ENCODE results near the gene XRN1. TPM values are rescaled to one million over a fixed set of nuclear protein-coding genes. Genes with fewer than 3 reads are reported as not detected.

The XRN1 gene
- 46.6 and 55.6 TPM in 2 replicates for total RNA-seq

DNA sequence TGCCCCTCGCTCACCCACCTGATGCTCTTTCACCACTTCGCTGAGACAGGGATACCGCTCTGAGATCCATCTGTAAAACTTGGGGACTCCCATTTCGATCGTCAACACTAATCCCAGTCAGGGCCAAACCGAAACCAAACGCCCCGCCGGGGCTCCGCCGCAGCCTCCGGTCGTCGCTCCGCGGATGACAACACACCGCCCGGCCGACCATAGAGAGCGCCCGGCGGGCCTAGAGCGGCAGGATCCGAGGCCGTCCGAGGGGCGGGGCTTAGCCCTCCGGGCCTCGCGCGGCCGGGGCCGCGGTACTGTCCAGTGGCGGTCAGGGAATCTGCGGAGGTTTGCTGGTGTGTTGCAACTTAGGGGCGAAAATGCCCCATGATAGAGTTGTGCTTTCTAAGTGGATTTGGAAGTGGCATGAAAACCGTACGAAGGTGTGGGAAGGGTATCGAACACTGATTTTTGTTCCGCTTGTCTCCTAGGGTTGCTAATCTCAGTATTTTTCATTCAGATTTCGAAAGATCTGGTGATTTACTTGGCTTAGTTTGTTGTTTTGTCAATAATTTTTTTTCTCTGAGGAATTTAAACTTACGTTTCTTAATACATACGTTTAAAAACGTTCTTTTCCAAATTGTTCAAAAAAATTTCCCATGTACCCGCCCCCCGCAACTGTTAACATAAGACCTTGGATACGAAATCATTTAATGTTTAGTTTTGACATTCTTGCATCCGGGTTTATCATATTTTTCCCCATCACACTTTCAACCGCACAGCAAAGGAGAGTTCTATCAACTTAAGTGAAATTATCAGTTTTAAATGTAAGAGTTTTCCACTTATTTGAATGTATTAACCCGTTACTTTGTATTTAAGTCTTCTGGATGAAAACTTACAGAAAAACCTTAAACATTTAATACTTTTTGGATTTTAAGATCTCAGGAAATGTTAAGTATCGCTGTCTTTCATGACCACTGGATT lies at the start of gene XRN1:
Gene XRN1 (minus strand): TSS at position 186 of the 972 bp plus-strand sequence. CDS start 93 bp downstream, at position 93.

Other genes starting within 250 kb of the XRN1 start
- 14.9 and 22.1 TPM in 2 replicates for gene GK5, start 222.5 kb downstream of the XRN1 start, total RNA-seq
- 20.6 and 28.9 TPM in 2 replicates for gene ATR, start 130.7 kb upstream of the XRN1 start, total RNA-seq
- 0.37 and 0.66 TPM in 2 replicates for gene PLS1, start 148.4 kb upstream of the XRN1 start, total RNA-seq